ENCODE measurements around the gene NPC2.
"Not testable (repeated sequence)": the region's sequence is repeated elsewhere in the genome, so short reads cannot be mapped to it uniquely, and the experiment has no call there.

The NPC2 gene

GRCh38 chr14:74462993-74463392 is 30.1 kb downstream of the NPC2 start:
- Histone ChIP-seq H3K4me3 (replicated peaks; ENCODE audit: low read depth, low read length) (no peak overlapping the region), H3K27me3 (replicated peaks; ENCODE audit: control insufficient read depth, insufficient read depth, low read length) (no peaks in the 10 kb centered on the region; the same call in none of the 2 replicates), H3K36me3 (ENCODE audit: control insufficient read depth, insufficient read depth, low read length) (no peaks in the 10 kb centered on the region)
- DNase-seq (ENCODE audit: extremely low read depth, insufficient read length) = no peak
- TF ChIP-seq CTCF (IDR thresholded peaks at IDR 0.05; ENCODE audit: insufficient read depth, low read length, poor library complexity, severe bottlenecking) = no peak

- H3K36me3 ChIP-seq (ENCODE audit: control insufficient read depth, insufficient read depth, low read length) = no peaks in the 10 kb centered on the region
- no peak for TF ChIP-seq CTCF (IDR thresholded peaks at IDR 0.05; ENCODE audit: insufficient read depth, low read length, poor library complexity, severe bottlenecking)
- no peaks in the 10 kb centered on the region; the same call in 1 of the 2 replicates for H3K27me3 ChIP-seq (replicated peaks; ENCODE audit: control insufficient read depth, insufficient read depth, low read length)
- no peak for DNase-seq (ENCODE audit: extremely low read depth, insufficient read length)
- no peak overlapping the region for H3K4me3 ChIP-seq (replicated peaks; ENCODE audit: low read depth, low read length)
Observed at GRCh38 chr14:74459976-74460375, 33.1 kb downstream of the NPC2 start.

- Histone ChIP-seq H3K27me3 (replicated peaks; ENCODE audit: control insufficient read depth, insufficient read depth, low read length) (no peaks in the 10 kb centered on the region; the same call in 1 of the 2 replicates), H3K4me3 (replicated peaks; ENCODE audit: low read depth, low read length) (no peak overlapping the region), H3K36me3 (ENCODE audit: control insufficient read depth, insufficient read depth, low read length) (no peaks in the 10 kb centered on the region)
- TF ChIP-seq CTCF (IDR thresholded peaks at IDR 0.05; ENCODE audit: insufficient read depth, low read length, poor library complexity, severe bottlenecking) = peak; percentile 87
- DNase-seq (ENCODE audit: extremely low read depth, insufficient read length) = peak; percentile 9
Observed at GRCh38 chr14:74459289-74459946, 33.7 kb downstream of the NPC2 start.

- H3K27me3 ChIP-seq (replicated peaks; ENCODE audit: control insufficient read depth, insufficient read depth, low read length) = no peaks in the 10 kb centered on the region; the same call in 1 of the 2 replicates
- no peak for DNase-seq (ENCODE audit: extremely low read depth, insufficient read length)
- H3K36me3 ChIP-seq (ENCODE audit: control insufficient read depth, insufficient read depth, low read length) = no peaks in the 10 kb centered on the region
- no peak overlapping the region for H3K4me3 ChIP-seq (replicated peaks; ENCODE audit: low read depth, low read length)
- TF ChIP-seq CTCF (IDR thresholded peaks at IDR 0.05; ENCODE audit: insufficient read depth, low read length, poor library complexity, severe bottlenecking) = no peak
Observed at GRCh38 chr14:74457565-74457895, 35.6 kb downstream of the NPC2 start.

- TF ChIP-seq CTCF (IDR thresholded peaks at IDR 0.05; ENCODE audit: insufficient read depth, low read length, poor library complexity, severe bottlenecking) = no peak
- Histone ChIP-seq H3K27me3 (replicated peaks; ENCODE audit: control insufficient read depth, insufficient read depth, low read length) (no peaks in the 10 kb centered on the region; the same call in 1 of the 2 replicates), H3K4me3 (replicated peaks; ENCODE audit: low read depth, low read length) (no peak overlapping the region), H3K36me3 (ENCODE audit: control insufficient read depth, insufficient read depth, low read length) (no peaks in the 10 kb centered on the region)
- no peak for DNase-seq (ENCODE audit: extremely low read depth, insufficient read length)
Observed at GRCh38 chr14:74456684-74457564, 36.2 kb downstream of the NPC2 start.

GRCh38 chr14:74454397-74454796 is 38.7 kb downstream of the NPC2 start:
- not testable (repeated sequence) for H3K4me3 ChIP-seq (replicated peaks; ENCODE audit: low read depth, low read length); H3K36me3 ChIP-seq (ENCODE audit: control insufficient read depth, insufficient read depth, low read length); H3K27me3 ChIP-seq (replicated peaks; ENCODE audit: control insufficient read depth, insufficient read depth, low read length); DNase-seq (ENCODE audit: extremely low read depth, insufficient read length)
